HCT116 (cell line): ENCODE data around the gene AUTS2. TPM values are rescaled to one million over a fixed set of nuclear protein-coding genes. Genes with fewer than 3 reads are reported as not detected.

Experiments
- ATAC-seq: fragments of 200-7000 bp; cut with Tn5 transposase; 2 replicates; pipeline ENCODE4 v1.9.1; 2020; ENCODE audit warnings: mild to moderate bottlenecking, moderate library complexity
- BruUV-seq: library from RNA; stranded (reverse); fragments of 400-500 nt; replicated peaks from 2 replicates; lab custom pipeline; 2021; lab: Mats Ljungman, UMichigan
- CTCF ChIA-PET: fragments of 300-600 bp; sonication (Branson Sonifier 250); formaldehyde crosslinking; loops from one replicate; lab custom pipeline; 2021; ENCODE audit warnings: antibody characterized with exemption; lab: Charles Lee
- POLR2A ChIA-PET: fragments of 300-600, 350-600 bp; sonication (Branson Sonifier 250); formaldehyde crosslinking; loops from one replicate; lab custom pipeline; 2021; ENCODE audit warnings: antibody characterized with exemption; lab: Charles Lee
- RAD21 ChIA-PET, 2 experiments: fragments of 300-600 bp; sonication (Branson Sonifier 250); formaldehyde crosslinking; loops; one replicate each; lab custom pipeline; 2023; ENCODE audit warnings: low total read pairs in 2 of 2; ENCODE audit not compliant: uncharacterized antibody in 2 of 2, unreplicated experiment in 2 of 2, low non-redundant PET in 1 of 2; lab: Charles Lee
- DNase-seq: peaks from one replicate; pipeline ENCODE4 v3.0.0-alpha.2; 2010; ENCODE audit warnings: low read depth, low spot score
- H2AFZ ChIP-seq: fragments of 200-600 bp; shearing (Covaris generic), sonication (generic); 2 replicates; pipeline ENCODE4 v1.6.1; 2017; ENCODE audit warnings: low read depth, mixed run types, mixed read lengths, antibody characterized with exemption, low read length; ENCODE audit not compliant: poor library complexity, severe bottlenecking
- H3K27ac ChIP-seq: 2 replicates; pipeline ENCODE4 v1.5.1; 2012; ENCODE audit warnings: low read depth, low read length
- H3K27me3 ChIP-seq: fragments of 200-600 bp; sonication (generic); 2 replicates; pipeline ENCODE4 v1.6.1; 2016; ENCODE audit warnings: mixed run types, low read length, mixed read lengths; ENCODE audit not compliant: insufficient read depth
- H3K36me3 ChIP-seq, 2 experiments: fragments of 200-500 bp in 1 of 2; fragments of 200-600 bp in 1 of 2; sonication (Bioruptor generic) in 1 of 2; sonication (generic) in 1 of 2; 2 replicates each; pipeline versions ENCODE4 v1.5.1 to v1.6.1; 2014 to 2016; ENCODE audit warnings: low read length in 2 of 2, inconsistent platforms in 1 of 2, mixed read lengths in 1 of 2, mixed run types in 1 of 2; ENCODE audit not compliant: insufficient read depth in 2 of 2, control insufficient read depth in 1 of 2
- H3K4me1 ChIP-seq, 2 experiments: fragments of 200-600 bp in 1 of 2; sonication (generic) in 1 of 2; 2 replicates each; pipeline versions ENCODE4 v1.5.1 to v1.6.1; 2012 to 2017; ENCODE audit warnings: low read length in 2 of 2, inconsistent platforms in 1 of 2, mild to moderate bottlenecking in 1 of 2, mixed read lengths in 1 of 2, mixed run types in 1 of 2, moderate library complexity in 1 of 2; ENCODE audit not compliant: insufficient read depth in 2 of 2, control insufficient read depth in 1 of 2
- H3K4me2 ChIP-seq: fragments of 200-600 bp; sonication (generic); 2 replicates; pipeline ENCODE4 v1.6.1; 2017; ENCODE audit warnings: mixed run types, low read length, mixed read lengths
- H3K4me3 ChIP-seq, 2 experiments: fragments of 200-600 bp in 1 of 2; sonication (generic) in 1 of 2; replicated peaks in 1 of 2; 2 replicates each; pipeline ENCODE4 v1.5.1; 2011 to 2016; ENCODE audit warnings: low read length in 2 of 2, control low read depth in 1 of 2, low read depth in 1 of 2, mild to moderate bottlenecking in 1 of 2, mixed read lengths in 1 of 2, mixed run types in 1 of 2
- H3K79me2 ChIP-seq: fragments of 200-600 bp; sonication (generic); 2 replicates; pipeline ENCODE4 v1.6.1; 2017; ENCODE audit warnings: mild to moderate bottlenecking, mixed run types, low read length, moderate library complexity, mixed read lengths; ENCODE audit not compliant: insufficient read depth
- H3K9ac ChIP-seq: fragments of 200-600 bp; sonication (generic); 2 replicates; pipeline ENCODE4 v1.6.1; 2016; ENCODE audit warnings: low read length, mixed read lengths
- H3K9me2 ChIP-seq: fragments of 200-600 bp; sonication (generic), shearing (Covaris generic); 2 replicates; pipeline ENCODE4 v1.6.1; 2017; ENCODE audit warnings: mixed run types, mild to moderate bottlenecking, moderate library complexity; ENCODE audit not compliant: insufficient read depth
- H3K9me3 ChIP-seq, 2 experiments: fragments of 200-500 bp in 1 of 2; fragments of 200-600 bp in 1 of 2; sonication (Bioruptor generic) in 1 of 2; sonication (generic) in 1 of 2; 2 replicates each; pipeline ENCODE4 v1.6.1; 2014 to 2017; ENCODE audit warnings: low read length in 2 of 2, mixed read lengths in 2 of 2, inconsistent platforms in 1 of 2, low read depth in 1 of 2, mild to moderate bottlenecking in 1 of 2, mixed run types in 1 of 2, moderate library complexity in 1 of 2; ENCODE audit not compliant: control insufficient read depth in 1 of 2, insufficient read depth in 1 of 2
- H4K20me1 ChIP-seq: fragments of 200-600 bp; sonication (generic), shearing (Covaris generic); 2 replicates; pipeline ENCODE4 v1.6.1; 2017; ENCODE audit warnings: mixed run types, mild to moderate bottlenecking, moderate library complexity; ENCODE audit not compliant: insufficient read depth
- CBX3 ChIP-seq: IDR thresholded peaks from 2 replicates; pipeline ENCODE4 v1.6.1; 2012; ENCODE audit warnings: low read depth
- CEBPB ChIP-seq: IDR thresholded peaks from 2 replicates; pipeline ENCODE4 v1.6.1; 2012; ENCODE audit warnings: low read depth
- CTCF ChIP-seq, 3 experiments: fragments of 200-600 bp in 1 of 3; sonication (generic) in 1 of 3; IDR thresholded peaks in 2 of 3; conservative IDR thresholded peaks in 1 of 3; 2 replicates each; pipeline ENCODE4 v1.5.1; 2012 to 2017; ENCODE audit warnings: low read depth in 2 of 3, low read length in 2 of 3, antibody characterized with exemption in 1 of 3, borderline replicate concordance in 1 of 3, control low read depth in 1 of 3, mild to moderate bottlenecking in 1 of 3, mixed read lengths in 1 of 3, mixed run types in 1 of 3, moderate library complexity in 1 of 3; ENCODE audit not compliant: insufficient read depth in 1 of 3
- EGR1 ChIP-seq: IDR thresholded peaks from 2 replicates; pipeline ENCODE4 v1.6.1; 2012; ENCODE audit warnings: low read depth
- ELF1 ChIP-seq: IDR thresholded peaks from 2 replicates; pipeline ENCODE4 v1.6.1; 2012; ENCODE audit warnings: low read depth, borderline replicate concordance
- EZH2 ChIP-seq: fragments of 200-600 bp; sonication (generic); IDR thresholded peaks from 2 replicates; pipeline ENCODE4 v1.6.1; 2017; ENCODE audit warnings: antibody characterized with exemption, mixed run types
- EZH2phosphoT487 ChIP-seq: fragments of 200-600 bp; IDR thresholded peaks from 2 replicates; pipeline ENCODE4 v1.6.1; 2018; ENCODE audit warnings: antibody characterized with exemption, borderline replicate concordance
- FOSL1 ChIP-seq: IDR thresholded peaks from 2 replicates; pipeline ENCODE4 v1.6.1; 2012; ENCODE audit warnings: low read depth
- JUND ChIP-seq: IDR thresholded peaks from 2 replicates; pipeline ENCODE4 v1.6.1; 2012
- MAX ChIP-seq: IDR thresholded peaks from 2 replicates; pipeline ENCODE4 v1.6.1; 2012
- SIN3A ChIP-seq: IDR thresholded peaks from 2 replicates; pipeline ENCODE4 v1.6.1; 2012; ENCODE audit warnings: low read depth
- SRF ChIP-seq: IDR thresholded peaks from 2 replicates; pipeline ENCODE4 v1.6.1; 2012; ENCODE audit warnings: low read depth
- TCF7L2 ChIP-seq: IDR thresholded peaks from 2 replicates; pipeline ENCODE4 v1.7.0; 2011; ENCODE audit warnings: borderline replicate concordance, inconsistent platforms; ENCODE audit not compliant: insufficient read depth, insufficient read length; ENCODE audit errors: extremely low read depth
- YY1 ChIP-seq: IDR thresholded peaks from 2 replicates; pipeline ENCODE4 v1.6.1; 2011; ENCODE audit warnings: low read length, low read depth, moderate library complexity, mild to moderate bottlenecking; ENCODE audit not compliant: insufficient replicate concordance; ENCODE audit errors: extremely low read depth
- ZBTB33 ChIP-seq: IDR thresholded peaks from 2 replicates; pipeline ENCODE4 v1.6.1; 2011; ENCODE audit warnings: mild to moderate bottlenecking, low read length, moderate library complexity; ENCODE audit not compliant: insufficient replicate concordance; ENCODE audit errors: extremely low read depth
- ZNF274 ChIP-seq: fragments of 200-500 bp; sonication (Bioruptor generic); IDR thresholded peaks from 2 replicates; pipeline ENCODE4 v1.6.1; 2014; ENCODE audit warnings: mild to moderate bottlenecking, low read depth, low read length, inconsistent platforms
- intact Hi-C: fragments of 100-400 bp; cut with micrococcal nuclease; formaldehyde crosslinking; loops from 2 replicates; pipeline ENCODE4 v1.10.0; 2022
- total RNA-seq: library from RNA; stranded (reverse); gene quantifications from one replicate; pipeline ENCODE4 v1.2.1, GENCODE V29; 2021; ENCODE audit not compliant: unreplicated experiment
- TF ChIP-seq, protein P1 (sequence below): IDR thresholded peaks from 2 replicates; pipeline ENCODE4 v1.6.1; 2012

AUTS2 gene
- total RNA-seq, 1 experiment from 2014 or later = 0.93 TPM

GRCh38 chr7:70353946-70354335 is 755.7 kb downstream of the AUTS2 start:
- TF ChIP-seq FOSL1 (no peak), CTCF (IDR thresholded peaks at IDR 0.05 in 2 of 3, conservative IDR thresholded peaks at IDR 0.05 in 1 of 3; ENCODE audit: borderline replicate concordance in 1 of 3, insufficient read depth in 1 of 3, low read depth in 2 of 3, low read length in 2 of 3) (no peak), SRF (no peak), ZBTB33 (no peak), EZH2phosphoT487 (no peak), MAX (no peak), JUND (no peak), EGR1 (no peak), SIN3A (no peak), YY1 (no peak), CEBPB (no peak), ZNF274 (no peak), ELF1 (no peak), CBX3 (no peak), EZH2 (no peak), TCF7L2 (no peak)
- TF ChIP-seq, protein P1, sequence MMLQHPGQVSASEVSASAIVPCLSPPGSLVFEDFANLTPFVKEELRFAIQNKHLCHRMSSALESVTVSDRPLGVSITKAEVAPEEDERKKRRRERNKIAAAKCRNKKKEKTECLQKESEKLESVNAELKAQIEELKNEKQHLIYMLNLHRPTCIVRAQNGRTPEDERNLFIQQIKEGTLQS = no peak
- Histone ChIP-seq H3K4me1 (no peaks in the 10 kb centered on the region), H3K4me3 (no peak overlapping the region), H3K9me3 (peaks cover 4 to 23% of the 10 kb centered on the region in 2 experiments; a peak in 2 of 4 replicates), H3K9ac (no peak overlapping the region), H3K9me2 (no peaks in the 10 kb centered on the region), H3K27ac (no peak overlapping the region), H4K20me1 (no peaks in the 10 kb centered on the region), H3K36me3 (no peaks in the 10 kb centered on the region), H3K79me2 (no peaks in the 10 kb centered on the region), H2AFZ (no peak overlapping the region), H3K4me2 (no peak overlapping the region), H3K27me3 (no peaks in the 10 kb centered on the region)
- ATAC-seq (no peak), DNase-seq (no peak)
- ChIA-PET CTCF (no interaction called here), POLR2A (no interaction called here), RAD21 (no interaction called here)
- BruUV-seq = no TSS peak
- intact Hi-C loops = no loop called here
